Aorta (tissue), 5 donors: ENCODE results near the gene DPAGT1. TPM values are rescaled to one million over a fixed set of nuclear protein-coding genes. Genes with fewer than 3 reads are reported as not detected.

Experiments used
- ATAC-seq: fragments of 200-7000 bp; cut with Tn5 transposase; one replicate; pipeline ENCODE4 v1.9.1; 2022; ENCODE audit warnings: moderate library complexity; ENCODE audit not compliant: low FRiP score
- DNase-seq, 2 donors: peaks; one replicate each; pipeline ENCODE4 v3.0.0-alpha.2; 2020
- H3K27ac ChIP-seq, 2 donors: one replicate each; pipeline ENCODE4 v1.5.1; 2013; ENCODE audit warnings: low read length in 2 of 2, mild to moderate bottlenecking in 2 of 2, moderate library complexity in 2 of 2, control low read depth in 1 of 2, inconsistent platforms in 1 of 2, low read depth in 1 of 2
- H3K27me3 ChIP-seq, 2 donors: one replicate each; pipeline ENCODE4 v1.6.1; 2013; ENCODE audit warnings: control low read depth in 1 of 2, low read length in 1 of 2, mild to moderate bottlenecking in 1 of 2, moderate library complexity in 1 of 2; ENCODE audit not compliant: insufficient read depth in 2 of 2, control insufficient read depth in 1 of 2
- H3K36me3 ChIP-seq, 2 donors: one replicate each; pipeline ENCODE4 v1.6.1; 2013; ENCODE audit warnings: control low read depth in 1 of 2, low read length in 1 of 2, mild to moderate bottlenecking in 1 of 2; ENCODE audit not compliant: insufficient read depth in 2 of 2, control insufficient read depth in 1 of 2
- H3K4me1 ChIP-seq, 2 donors: one replicate each; pipeline ENCODE4 v1.6.1; 2013; ENCODE audit warnings: low read length in 2 of 2, control low read depth in 1 of 2, mild to moderate bottlenecking in 1 of 2, moderate library complexity in 1 of 2; ENCODE audit not compliant: insufficient read depth in 2 of 2, control insufficient read depth in 1 of 2
- H3K4me3 ChIP-seq, 2 donors: one replicate each; pipeline ENCODE4 v1.5.1; 2013; ENCODE audit warnings: low read length in 2 of 2, control low read depth in 1 of 2, mild to moderate bottlenecking in 1 of 2
- H3K9me3 ChIP-seq: one replicate; pipeline ENCODE4 v1.6.1; 2013; ENCODE audit warnings: mild to moderate bottlenecking, low read length; ENCODE audit not compliant: control insufficient read depth
- WGBS, 2 donors: extraction: QIAGEN DNeasy Blood & Tissue Kit; methylation state at CpG; one replicate each; pipeline ENCODE4 v1.1.7; 2013; 5-methylcytosine and 5-hydroxymethylcytosine counted together
- intact Hi-C, 2 donors: fragments of 100-400 bp; cut with DNase I; formaldehyde crosslinking; loops; one replicate each; pipeline versions ENCODE4 v1.14.2 to v1.15.0; 2022
- polyA plus RNA-seq, 2 donors: library from polyadenylated mRNA; stranded (reverse); fragments of 200-250 nt; gene quantifications; one replicate each; pipeline ENCODE4 v1.2.3, GENCODE V29; 2013
- total RNA-seq, 2 donors: library from RNA; stranded (reverse); fragmentation: NEBNext Ultra II Directional; extraction: Animal tissue kit (Norgen Biotek cat#: 25700); gene quantifications; one replicate each; pipeline ENCODE4 v1.2.1, GENCODE V29; 2021
- donor health status: healthy with polysubstance abuse.
- donor health status: Bipolar disorder and iron deficiency.
- donor health status: DM: no; HTN: no; CAD: no.
- donor health status: DM: no; HTN: no; CAD: no.
- donor health status: DM: yes; HTN: yes; CAD: no.

Gene DPAGT1
- total and polyA plus RNA-seq, 4 donors: 7.3 to 41.8 (median 21.9) TPM

GRCh38 chr11:119118946-119119345, 17.3 kb upstream of the DPAGT1 start:
- ATAC-seq: no peak
- intact Hi-C loops: no loop called here

GRCh38 chr11:119118227-119118626, 16.6 kb upstream of the DPAGT1 start:
- no peaks in the 10 kb centered on the region for H3K9me3 ChIP-seq
- no peaks in the 10 kb centered on the region for H3K27me3 ChIP-seq
- ATAC-seq (no peak), DNase-seq (no peak)
- H3K4me3 ChIP-seq: no peak overlapping the region
- H3K4me1 ChIP-seq: no peaks in the 10 kb centered on the region
- 91 to 97% methylated on average over 5 of the region's 5 CpGs for WGBS, 2 donors
- peaks cover 0 to 3% of the 10 kb centered on the region in 2 donors for H3K36me3 ChIP-seq
- no peak overlapping the region for H3K27ac ChIP-seq
- intact Hi-C loops: no loop called here

More at GRCh38 chr11:119118946-119119345, 17.3 kb upstream of the DPAGT1 start:
- Histone ChIP-seq H3K36me3 (peaks cover 0 to under 1% of the 10 kb centered on the region in 2 donors), H3K27ac (no peak overlapping the region), H3K4me3 (no peak overlapping the region), H3K27me3 (no peaks in the 10 kb centered on the region), H3K9me3 (no peaks in the 10 kb centered on the region), H3K4me1 (no peaks in the 10 kb centered on the region)
- WGBS, 2 donors: 87 to 92% methylated on average over 1 of the region's 1 CpG
- no peak for DNase-seq

- H3K27ac ChIP-seq: no peak overlapping the region
- WGBS, 2 donors: 88 to 95% methylated on average over 3 of the region's 3 CpGs
- intact Hi-C loops: no loop called here
- H3K4me3 ChIP-seq: no peak overlapping the region
- peaks cover 0 to 4% of the 10 kb centered on the region in 2 donors for H3K36me3 ChIP-seq
- ATAC-seq (no peak), DNase-seq (no peak)
- H3K27me3 ChIP-seq: no peaks in the 10 kb centered on the region
- H3K9me3 ChIP-seq: no peaks in the 10 kb centered on the region
- H3K4me1 ChIP-seq: no peaks in the 10 kb centered on the region
Observed at GRCh38 chr11:119117004-119117706, 15.5 kb upstream of the DPAGT1 start.

- Histone ChIP-seq H3K9me3 (no peaks in the 10 kb centered on the region), H3K4me1 (no peaks in the 10 kb centered on the region), H3K36me3 (peaks cover 0 to 4% of the 10 kb centered on the region in 2 donors), H3K27me3 (no peaks in the 10 kb centered on the region), H3K4me3 (no peak overlapping the region), H3K27ac (no peak overlapping the region)
- no peak for ATAC-seq
- intact Hi-C loops: no loop called here
- DNase-seq: no peak
- WGBS, 2 donors: 55 to 70% methylated on average over 5 of the region's 5 CpGs
Observed at GRCh38 chr11:119116601-119117000, 14.9 kb upstream of the DPAGT1 start.

- no peak for DNase-seq
- Histone ChIP-seq H3K9me3 (no peaks in the 10 kb centered on the region), H3K4me1 (no peaks in the 10 kb centered on the region), H3K27ac (no peak overlapping the region), H3K4me3 (no peak overlapping the region), H3K36me3 (peaks cover 0 to 6% of the 10 kb centered on the region in 2 donors), H3K27me3 (no peaks in the 10 kb centered on the region)
- intact Hi-C loops: no loop called here
- WGBS, 2 donors: 76 to 84% methylated on average over 10 of the region's 10 CpGs
- ATAC-seq: no peak
Observed at GRCh38 chr11:119116235-119116594, 14.6 kb upstream of the DPAGT1 start.

- Histone ChIP-seq H3K4me1 (no peaks in the 10 kb centered on the region), H3K27ac (no peak overlapping the region), H3K9me3 (no peaks in the 10 kb centered on the region), H3K36me3 (peaks cover 0 to 8% of the 10 kb centered on the region in 2 donors), H3K27me3 (no peaks in the 10 kb centered on the region), H3K4me3 (no peak overlapping the region)
- intact Hi-C loops: no loop called here
- DNase-seq (peak in 1 of 2 donors; percentile 83), ATAC-seq (peak; percentile 58)
- 67 to 71% methylated on average over 24 of the region's 24 CpGs for WGBS, 2 donors
Observed at GRCh38 chr11:119115484-119116234, 14.0 kb upstream of the DPAGT1 start.

- no peak for DNase-seq
- H3K4me1 ChIP-seq: no peaks in the 10 kb centered on the region
- intact Hi-C loops: no loop called here
- no peak overlapping the region for H3K4me3 ChIP-seq
- no peaks in the 10 kb centered on the region for H3K9me3 ChIP-seq
- H3K27me3 ChIP-seq: no peaks in the 10 kb centered on the region
- H3K36me3 ChIP-seq: peaks cover 0 to 8% of the 10 kb centered on the region in 2 donors
- 91 to 95% methylated on average over 5 of the region's 5 CpGs for WGBS, 2 donors
- no peak overlapping the region for H3K27ac ChIP-seq
- no peak for ATAC-seq
Observed at GRCh38 chr11:119114351-119114750, 12.7 kb upstream of the DPAGT1 start.

- DNase-seq (peak in 1 of 2 donors; percentile 25), ATAC-seq (no peak)
- Histone ChIP-seq H3K27ac (no peak overlapping the region), H3K36me3 (peaks cover 0 to 8% of the 10 kb centered on the region in 2 donors), H3K4me3 (no peak overlapping the region), H3K9me3 (no peaks in the 10 kb centered on the region), H3K27me3 (no peaks in the 10 kb centered on the region), H3K4me1 (peaks cover 0 to 2% of the 10 kb centered on the region in 2 donors)
- intact Hi-C loops: no loop called here
- WGBS, 2 donors: 93 to 94% methylated on average over 9 of the region's 9 CpGs
Observed at GRCh38 chr11:119113716-119114115, 12.1 kb upstream of the DPAGT1 start.
